ENCODE results near the gene STK32B. TPM values are rescaled to one million over a fixed set of nuclear protein-coding genes. Genes with fewer than 3 reads are reported as not detected.

STK32B gene
- total and polyA plus RNA-seq, 9 of the 15 experiments (the other 6 are each of a cell fraction or from before 2014, with no cell fraction given), result 0.03 to 0.20 (median 0.07) TPM; not detected in 2

DNA sequence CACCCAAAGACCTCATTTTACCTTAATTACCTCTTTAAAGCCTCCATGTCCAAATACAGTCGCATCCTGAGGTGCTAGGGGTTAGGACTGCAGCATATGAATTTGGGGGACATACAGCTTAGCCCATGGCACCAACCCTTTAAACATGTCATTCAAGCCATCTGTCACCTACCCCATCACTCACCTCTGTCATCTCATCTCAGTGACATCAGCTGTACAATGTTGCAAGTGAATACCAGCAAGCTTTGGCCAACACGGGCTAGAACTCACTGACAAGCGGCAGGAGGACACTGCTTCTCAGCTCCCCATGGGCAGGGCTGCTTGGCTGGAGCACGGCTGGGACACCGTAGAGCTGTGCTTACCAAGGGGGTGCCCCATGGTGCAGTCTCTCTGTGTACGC is 107.5 kb downstream of the STK32B start:
- no peak for ATAC-seq
- ChIA-PET POLR2A (no interaction called here), CTCF (ENCODE audit: low intra/inter-chr PET ratio) (no interaction called here)
- H3K4me3 ChIP-seq, result no peak overlapping the region
- no peak for DNase-seq (ENCODE audit: extremely low read depth in 1 of 4, low spot score in 3 of 4)
- no peaks in the 10 kb centered on the region for H3K9me3 ChIP-seq (replicated peaks; ENCODE audit: control insufficient read depth, insufficient read depth, low read depth, low read length)
- in situ Hi-C loops (cut with MboI), result no loop called here
- no peak overlapping the region for H3K4me2 ChIP-seq (ENCODE audit: insufficient read depth, low read length)
- no peaks in the 10 kb centered on the region for H3K36me3 ChIP-seq (ENCODE audit: control insufficient read depth, insufficient read depth, low read length)
- no peaks in the 10 kb centered on the region for H3K9me1 ChIP-seq (ENCODE audit: control insufficient read depth, insufficient read depth, low read length)
- 0% methylated on average over 6 of the region's 6 CpGs for WGBS (ENCODE audit: insufficient coverage, low coverage, missing lambda C conversion rate)
- no peaks in the 10 kb centered on the region for H4K20me1 ChIP-seq (replicated peaks; ENCODE audit: control insufficient read depth, insufficient read depth, low read length)
- no peaks in the 10 kb centered on the region for H3K79me2 ChIP-seq (ENCODE audit: control insufficient read depth, insufficient read depth, low read length)
- no peak overlapping the region for H3K9ac ChIP-seq (ENCODE audit: insufficient read depth in 1 of 2, low read depth in 2 of 2, low read length in 2 of 2)
- FAIRE-seq, result no peak
- peaks cover 5 to 36% of the 10 kb centered on the region in 2 experiments; a peak in 4 of 5 replicates for H3K27me3 ChIP-seq (ENCODE audit: control insufficient read depth in 2 of 2, insufficient read depth in 2 of 2, low read length in 2 of 2)
- no peak overlapping the region for H2AFZ ChIP-seq (ENCODE audit: low read depth, low read length)
- intact Hi-C loops (cut with micrococcal nuclease), result no loop called here
- no peak overlapping the region for H3K27ac ChIP-seq (ENCODE audit: extremely low read depth, low read depth, low read length)
- peak; percentile 63 for TF ChIP-seq MEIS2 (IDR thresholded peaks at IDR 0.05; ENCODE audit: partially characterized antibody)
- no peak for TF ChIP-seq TAF9B (IDR thresholded peaks at IDR 0.05; ENCODE audit: partially characterized antibody)
- no peak for TF ChIP-seq ZNF146 (CRISPR knock-in tag; IDR thresholded peaks at IDR 0.05; ENCODE audit: unreplicated experiment)
- TF ChIP-seq, protein P1, sequence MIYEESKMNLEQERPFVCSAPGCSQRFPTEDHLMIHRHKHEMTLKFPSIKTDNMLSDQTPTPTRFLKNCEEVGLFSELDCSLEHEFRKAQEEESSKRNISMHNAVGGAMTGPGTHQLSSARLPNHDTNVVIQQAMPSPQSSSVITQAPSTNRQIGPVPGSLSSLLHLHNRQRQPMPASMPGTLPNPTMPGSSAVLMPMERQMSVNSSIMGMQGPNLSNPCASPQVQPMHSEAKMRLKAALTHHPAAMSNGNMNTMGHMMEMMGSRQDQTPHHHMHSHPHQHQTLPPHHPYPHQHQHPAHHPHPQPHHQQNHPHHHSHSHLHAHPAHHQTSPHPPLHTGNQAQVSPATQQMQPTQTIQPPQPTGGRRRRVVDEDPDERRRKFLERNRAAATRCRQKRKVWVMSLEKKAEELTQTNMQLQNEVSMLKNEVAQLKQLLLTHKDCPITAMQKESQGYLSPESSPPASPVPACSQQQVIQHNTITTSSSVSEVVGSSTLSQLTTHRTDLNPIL (CRISPR knock-in tag; IDR thresholded peaks at IDR 0.05), result no peak
- TF ChIP-seq ATF1 (CRISPR knock-in tag; IDR thresholded peaks at IDR 0.05), result no peak
- TF ChIP-seq ATF1 (tag; IDR thresholded peaks at IDR 0.05), result no peak
- TF ChIP-seq, protein P2, sequence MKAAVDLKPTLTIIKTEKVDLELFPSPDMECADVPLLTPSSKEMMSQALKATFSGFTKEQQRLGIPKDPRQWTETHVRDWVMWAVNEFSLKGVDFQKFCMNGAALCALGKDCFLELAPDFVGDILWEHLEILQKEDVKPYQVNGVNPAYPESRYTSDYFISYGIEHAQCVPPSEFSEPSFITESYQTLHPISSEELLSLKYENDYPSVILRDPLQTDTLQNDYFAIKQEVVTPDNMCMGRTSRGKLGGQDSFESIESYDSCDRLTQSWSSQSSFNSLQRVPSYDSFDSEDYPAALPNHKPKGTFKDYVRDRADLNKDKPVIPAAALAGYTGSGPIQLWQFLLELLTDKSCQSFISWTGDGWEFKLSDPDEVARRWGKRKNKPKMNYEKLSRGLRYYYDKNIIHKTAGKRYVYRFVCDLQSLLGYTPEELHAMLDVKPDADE (conservative IDR thresholded peaks at IDR 0.05; ENCODE audit: control insufficient read depth, low read depth, low read length), result no peak
- no peaks in the 10 kb centered on the region for H3K4me1 ChIP-seq (replicated peaks in 1 of 2; ENCODE audit: control insufficient read depth in 2 of 2, insufficient read depth in 2 of 2, low read length in 2 of 2)
- no TSS peak for BruUV-seq (replicated peaks)
